HepG2 (cell line): ENCODE measurements around the gene IRX3. TPM values are rescaled to one million over a fixed set of nuclear protein-coding genes. Genes with fewer than 3 reads are reported as not detected.

Experiments
- ATF7 ChIP-seq, 2 experiments: fragments of 450-650 bp in 1 of 2; sonication (generic) in 1 of 2; formaldehyde crosslinking in 1 of 2; IDR thresholded peaks; 2 replicates each; pipeline versions ENCODE4 v1.4.0 to v1.6.1; 2016 to 2020; ENCODE audit warnings: antibody characterized with exemption in 1 of 2, mild to moderate bottlenecking in 1 of 2, missing genetic modification reagents in 1 of 2
- HDAC2 ChIP-seq: sonication (generic); formaldehyde crosslinking; IDR thresholded peaks from 2 replicates; pipeline ENCODE4 v1.4.0; 2020; ENCODE audit warnings: missing genetic modification reagents
- IKZF5 ChIP-seq: IDR thresholded peaks from 2 replicates; pipeline ENCODE4 v1.6.1; 2018; ENCODE audit warnings: missing genetic modification reagents, mild to moderate bottlenecking, missing compliant biosample characterization
- NCOR1 ChIP-seq: fragments of 200-600 bp; sonication (generic); IDR thresholded peaks from 2 replicates; pipeline ENCODE4 v1.7.0; 2017; ENCODE audit warnings: antibody characterized with exemption, low read length, borderline replicate concordance
- NFIC ChIP-seq: IDR thresholded peaks from 2 replicates; pipeline ENCODE4 v1.6.1; 2012; ENCODE audit warnings: mild to moderate bottlenecking, low read length, inconsistent platforms
- SMAD1 ChIP-seq: sonication (generic); formaldehyde crosslinking; IDR thresholded peaks from 2 replicates; pipeline ENCODE4 v1.4.0; 2020; ENCODE audit warnings: missing genetic modification reagents, low read depth, mild to moderate bottlenecking, borderline replicate concordance
- SMYD3 ChIP-seq: sonication (generic); formaldehyde crosslinking; IDR thresholded peaks from 2 replicates; pipeline ENCODE4 v1.8.1; 2023; ENCODE audit warnings: mild to moderate bottlenecking, missing genetic modification reagents
- ZBTB20 ChIP-seq: sonication (generic); formaldehyde crosslinking; IDR thresholded peaks from 2 replicates; pipeline ENCODE4 v1.8.1; 2023; ENCODE audit warnings: missing genetic modification reagents, low read depth, mild to moderate bottlenecking, borderline replicate concordance
- ZNF329 ChIP-seq: sonication (generic); formaldehyde crosslinking; IDR thresholded peaks from 2 replicates; pipeline ENCODE4 v1.9.0; 2021; ENCODE audit warnings: low read depth, mild to moderate bottlenecking, missing genetic modification reagents
- ZNF33B ChIP-seq: sonication (generic); formaldehyde crosslinking; IDR thresholded peaks from 2 replicates; pipeline ENCODE4 v1.5.1; 2020; ENCODE audit warnings: mild to moderate bottlenecking, missing genetic modification reagents
- polyA plus RNA-seq, 8 experiments: library from polyadenylated mRNA; depleted of rRNA in 3 of 8; stranded (reverse) in 7 of 8; unstranded in 1 of 8; fragments of >200 nt; fragmentation: Illumina TruSeq in 4 of 8; extraction: Trizol in 4 of 8; gene quantifications; 2 replicates each; pipeline versions ENCODE4 v1.2.1 to v1.2.3, GENCODE V29; 2011 to 2016; ENCODE audit warnings: low read depth in 4 of 8, missing spikeins in 1 of 8, mixed read lengths in 1 of 8; ENCODE audit not compliant: insufficient read depth in 1 of 8
- total RNA-seq, 5 experiments: library from RNA; depleted of rRNA; stranded (reverse); fragments of >200 nt; fragmentation: Illumina TruSeq; extraction: Trizol; gene quantifications; 2 replicates each; pipeline ENCODE4 v1.2.3, GENCODE V29; 2016; ENCODE audit warnings: low read depth in 1 of 5
- TF ChIP-seq, protein P1 (sequence below): sonication (generic); formaldehyde crosslinking; IDR thresholded peaks from 2 replicates; pipeline ENCODE4 v1.4.0; 2020; ENCODE audit warnings: missing genetic modification reagents, borderline replicate concordance
- TF ChIP-seq, protein P2 (sequence below): sonication (generic); formaldehyde crosslinking; IDR thresholded peaks from 2 replicates; pipeline ENCODE4 v1.5.1; 2020; ENCODE audit warnings: mild to moderate bottlenecking, missing genetic modification reagents, borderline replicate concordance
- TF ChIP-seq, protein P3 (sequence below): sonication (generic); formaldehyde crosslinking; IDR thresholded peaks from 2 replicates; pipeline ENCODE4 v1.4.0; 2020; ENCODE audit warnings: low read depth, mild to moderate bottlenecking, missing genetic modification reagents

IRX3 gene
- total and polyA plus RNA-seq, 2 of the 13 experiments (the other 11 are each of a cell fraction or from before 2014, with no cell fraction given) = 9.2 to 16.4 TPM

GRCh38 chr16:54266363-54266955 is 20.1 kb downstream of the IRX3 start (continued):
- TF ChIP-seq SMYD3 (CRISPR knock-in tag) (0 out of 2 replicates have a peak, but pooled peaks have one; percentile 43), ATF7 (IDR thresholded peaks at IDR 0.05) (peak; percentile 17; the same call in 1 of the 2 replicates), ATF7 (CRISPR knock-in tag; IDR thresholded peaks at IDR 0.05) (no peak), IKZF5 (CRISPR knock-in tag) (peak; percentile 52; the same call in 1 of the 2 replicates), ZNF33B (CRISPR knock-in tag) (no peak), SMAD1 (CRISPR knock-in tag) (no peak), HDAC2 (CRISPR knock-in tag) (peak; percentile 86), ZNF329 (CRISPR knock-in tag) (no peak), ZBTB20 (0 out of 2 replicates have a peak, but pooled peaks have one; percentile 33), NCOR1 (peak; percentile 94; the same call in 1 of the 2 replicates), NFIC (no peak; the same call in 1 of the 2 replicates)
- TF ChIP-seq, protein P1, sequence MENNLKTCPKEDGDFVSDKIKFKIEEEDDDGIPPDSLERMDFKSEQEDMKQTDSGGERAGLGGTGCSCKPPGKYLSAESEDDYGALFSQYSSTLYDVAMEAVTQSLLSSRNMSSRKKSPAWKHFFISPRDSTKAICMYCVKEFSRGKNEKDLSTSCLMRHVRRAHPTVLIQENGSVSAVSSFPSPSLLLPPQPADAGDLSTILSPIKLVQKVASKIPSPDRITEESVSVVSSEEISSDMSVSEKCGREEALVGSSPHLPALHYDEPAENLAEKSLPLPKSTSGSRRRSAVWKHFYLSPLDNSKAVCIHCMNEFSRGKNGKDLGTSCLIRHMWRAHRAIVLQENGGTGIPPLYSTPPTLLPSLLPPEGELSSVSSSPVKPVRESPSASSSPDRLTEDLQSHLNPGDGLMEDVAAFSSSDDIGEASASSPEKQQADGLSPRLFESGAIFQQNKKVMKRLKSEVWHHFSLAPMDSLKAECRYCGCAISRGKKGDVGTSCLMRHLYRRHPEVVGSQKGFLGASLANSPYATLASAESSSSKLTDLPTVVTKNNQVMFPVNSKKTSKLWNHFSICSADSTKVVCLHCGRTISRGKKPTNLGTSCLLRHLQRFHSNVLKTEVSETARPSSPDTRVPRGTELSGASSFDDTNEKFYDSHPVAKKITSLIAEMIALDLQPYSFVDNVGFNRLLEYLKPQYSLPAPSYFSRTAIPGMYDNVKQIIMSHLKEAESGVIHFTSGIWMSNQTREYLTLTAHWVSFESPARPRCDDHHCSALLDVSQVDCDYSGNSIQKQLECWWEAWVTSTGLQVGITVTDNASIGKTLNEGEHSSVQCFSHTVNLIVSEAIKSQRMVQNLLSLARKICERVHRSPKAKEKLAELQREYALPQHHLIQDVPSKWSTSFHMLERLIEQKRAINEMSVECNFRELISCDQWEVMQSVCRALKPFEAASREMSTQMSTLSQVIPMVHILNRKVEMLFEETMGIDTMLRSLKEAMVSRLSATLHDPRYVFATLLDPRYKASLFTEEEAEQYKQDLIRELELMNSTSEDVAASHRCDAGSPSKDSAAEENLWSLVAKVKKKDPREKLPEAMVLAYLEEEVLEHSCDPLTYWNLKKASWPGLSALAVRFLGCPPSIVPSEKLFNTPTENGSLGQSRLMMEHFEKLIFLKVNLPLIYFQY (CRISPR knock-in tag) = no peak
- TF ChIP-seq, protein P2, sequence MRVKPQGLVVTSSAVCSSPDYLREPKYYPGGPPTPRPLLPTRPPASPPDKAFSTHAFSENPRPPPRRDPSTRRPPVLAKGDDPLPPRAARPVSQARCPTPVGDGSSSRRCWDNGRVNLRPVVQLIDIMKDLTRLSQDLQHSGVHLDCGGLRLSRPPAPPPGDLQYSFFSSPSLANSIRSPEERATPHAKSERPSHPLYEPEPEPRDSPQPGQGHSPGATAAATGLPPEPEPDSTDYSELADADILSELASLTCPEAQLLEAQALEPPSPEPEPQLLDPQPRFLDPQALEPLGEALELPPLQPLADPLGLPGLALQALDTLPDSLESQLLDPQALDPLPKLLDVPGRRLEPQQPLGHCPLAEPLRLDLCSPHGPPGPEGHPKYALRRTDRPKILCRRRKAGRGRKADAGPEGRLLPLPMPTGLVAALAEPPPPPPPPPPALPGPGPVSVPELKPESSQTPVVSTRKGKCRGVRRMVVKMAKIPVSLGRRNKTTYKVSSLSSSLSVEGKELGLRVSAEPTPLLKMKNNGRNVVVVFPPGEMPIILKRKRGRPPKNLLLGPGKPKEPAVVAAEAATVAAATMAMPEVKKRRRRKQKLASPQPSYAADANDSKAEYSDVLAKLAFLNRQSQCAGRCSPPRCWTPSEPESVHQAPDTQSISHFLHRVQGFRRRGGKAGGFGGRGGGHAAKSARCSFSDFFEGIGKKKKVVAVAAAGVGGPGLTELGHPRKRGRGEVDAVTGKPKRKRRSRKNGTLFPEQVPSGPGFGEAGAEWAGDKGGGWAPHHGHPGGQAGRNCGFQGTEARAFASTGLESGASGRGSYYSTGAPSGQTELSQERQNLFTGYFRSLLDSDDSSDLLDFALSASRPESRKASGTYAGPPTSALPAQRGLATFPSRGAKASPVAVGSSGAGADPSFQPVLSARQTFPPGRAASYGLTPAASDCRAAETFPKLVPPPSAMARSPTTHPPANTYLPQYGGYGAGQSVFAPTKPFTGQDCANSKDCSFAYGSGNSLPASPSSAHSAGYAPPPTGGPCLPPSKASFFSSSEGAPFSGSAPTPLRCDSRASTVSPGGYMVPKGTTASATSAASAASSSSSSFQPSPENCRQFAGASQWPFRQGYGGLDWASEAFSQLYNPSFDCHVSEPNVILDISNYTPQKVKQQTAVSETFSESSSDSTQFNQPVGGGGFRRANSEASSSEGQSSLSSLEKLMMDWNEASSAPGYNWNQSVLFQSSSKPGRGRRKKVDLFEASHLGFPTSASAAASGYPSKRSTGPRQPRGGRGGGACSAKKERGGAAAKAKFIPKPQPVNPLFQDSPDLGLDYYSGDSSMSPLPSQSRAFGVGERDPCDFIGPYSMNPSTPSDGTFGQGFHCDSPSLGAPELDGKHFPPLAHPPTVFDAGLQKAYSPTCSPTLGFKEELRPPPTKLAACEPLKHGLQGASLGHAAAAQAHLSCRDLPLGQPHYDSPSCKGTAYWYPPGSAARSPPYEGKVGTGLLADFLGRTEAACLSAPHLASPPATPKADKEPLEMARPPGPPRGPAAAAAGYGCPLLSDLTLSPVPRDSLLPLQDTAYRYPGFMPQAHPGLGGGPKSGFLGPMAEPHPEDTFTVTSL (CRISPR knock-in tag) = peak; percentile 93
- TF ChIP-seq, protein P3, sequence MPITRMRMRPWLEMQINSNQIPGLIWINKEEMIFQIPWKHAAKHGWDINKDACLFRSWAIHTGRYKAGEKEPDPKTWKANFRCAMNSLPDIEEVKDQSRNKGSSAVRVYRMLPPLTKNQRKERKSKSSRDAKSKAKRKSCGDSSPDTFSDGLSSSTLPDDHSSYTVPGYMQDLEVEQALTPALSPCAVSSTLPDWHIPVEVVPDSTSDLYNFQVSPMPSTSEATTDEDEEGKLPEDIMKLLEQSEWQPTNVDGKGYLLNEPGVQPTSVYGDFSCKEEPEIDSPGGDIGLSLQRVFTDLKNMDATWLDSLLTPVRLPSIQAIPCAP (CRISPR knock-in tag) = no peak
